Chondrocyte (in vitro differentiated cells): ENCODE measurements around the gene CLIP1. TPM values are rescaled to one million over a fixed set of nuclear protein-coding genes. Genes with fewer than 3 reads are reported as not detected.

Experiments used
- DNase-seq: peaks from one replicate; pipeline ENCODE4 v3.0.0; 2021; ENCODE audit warnings: mixed read lengths, low spot score
- H3K27ac Mint-ChIP-seq: one replicate; pipeline ENCODE4 v1.8.0; 2021; ENCODE audit warnings: mild to moderate bottlenecking, moderate library complexity, mixed read lengths; ENCODE audit not compliant: unreplicated experiment
- H3K27me3 Mint-ChIP-seq: 2 replicates; pipeline ENCODE4 v1.8.0; 2021; ENCODE audit warnings: low read depth, mixed read lengths
- H3K36me3 Mint-ChIP-seq: 2 replicates; pipeline ENCODE4 v1.8.0; 2021; ENCODE audit warnings: low read depth, mixed read lengths
- H3K4me1 Mint-ChIP-seq: 2 replicates; pipeline ENCODE4 v1.8.0; 2021; ENCODE audit warnings: low read depth, mild to moderate bottlenecking, mixed read lengths
- H3K4me3 Mint-ChIP-seq: one replicate; pipeline ENCODE4 v1.8.0; 2021; ENCODE audit warnings: mild to moderate bottlenecking, moderate library complexity, mixed read lengths; ENCODE audit not compliant: unreplicated experiment
- H3K9me3 Mint-ChIP-seq: 2 replicates; pipeline ENCODE4 v1.8.0; 2021; ENCODE audit warnings: low read depth, mixed read lengths
- total RNA-seq: library from RNA; stranded (reverse); gene quantifications from 3 replicates; pipeline ENCODE4 v1.2.1, GENCODE V29; 2021
- TF ChIP-seq, protein P1 (sequence below): fragments of 200-600 bp; sonication (generic); IDR thresholded peaks from 2 replicates; pipeline ENCODE4 v1.5.0; 2021; ENCODE audit warnings: antibody characterized with exemption, mild to moderate bottlenecking, moderate library complexity

CLIP1 gene
- total RNA-seq, 1 donor from 2014 or later: 101 TPM

DNA sequence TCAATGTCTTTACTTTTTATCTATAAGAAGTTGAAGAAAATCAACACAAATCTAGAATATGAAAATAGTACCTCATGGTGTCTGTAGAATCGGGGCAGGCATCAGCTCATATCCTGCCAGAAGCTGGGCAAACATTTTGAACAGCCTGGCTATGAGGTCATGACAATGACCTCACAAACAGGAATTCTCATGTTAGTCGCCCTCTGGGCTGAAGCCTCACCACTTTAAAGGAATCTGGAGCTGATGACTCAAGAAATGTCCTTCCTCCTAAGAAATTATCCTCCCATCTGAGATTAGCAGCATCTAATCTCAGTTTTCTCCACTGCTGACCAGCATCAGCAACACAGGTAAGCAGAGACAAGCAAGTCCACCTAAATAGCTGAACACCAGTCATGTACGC, 27.1 kb downstream of the CLIP1 start:
- Mint-ChIP-seq H3K36me3 (no peaks in the 10 kb centered on the region), H3K27ac (peak overlapping the region; percentile 88), H3K9me3 (no peaks in the 10 kb centered on the region), H3K4me3 (no peak overlapping the region), H3K4me1 (peaks cover 41% of the 10 kb centered on the region), H3K27me3 (no peaks in the 10 kb centered on the region)
- TF ChIP-seq, protein P1, sequence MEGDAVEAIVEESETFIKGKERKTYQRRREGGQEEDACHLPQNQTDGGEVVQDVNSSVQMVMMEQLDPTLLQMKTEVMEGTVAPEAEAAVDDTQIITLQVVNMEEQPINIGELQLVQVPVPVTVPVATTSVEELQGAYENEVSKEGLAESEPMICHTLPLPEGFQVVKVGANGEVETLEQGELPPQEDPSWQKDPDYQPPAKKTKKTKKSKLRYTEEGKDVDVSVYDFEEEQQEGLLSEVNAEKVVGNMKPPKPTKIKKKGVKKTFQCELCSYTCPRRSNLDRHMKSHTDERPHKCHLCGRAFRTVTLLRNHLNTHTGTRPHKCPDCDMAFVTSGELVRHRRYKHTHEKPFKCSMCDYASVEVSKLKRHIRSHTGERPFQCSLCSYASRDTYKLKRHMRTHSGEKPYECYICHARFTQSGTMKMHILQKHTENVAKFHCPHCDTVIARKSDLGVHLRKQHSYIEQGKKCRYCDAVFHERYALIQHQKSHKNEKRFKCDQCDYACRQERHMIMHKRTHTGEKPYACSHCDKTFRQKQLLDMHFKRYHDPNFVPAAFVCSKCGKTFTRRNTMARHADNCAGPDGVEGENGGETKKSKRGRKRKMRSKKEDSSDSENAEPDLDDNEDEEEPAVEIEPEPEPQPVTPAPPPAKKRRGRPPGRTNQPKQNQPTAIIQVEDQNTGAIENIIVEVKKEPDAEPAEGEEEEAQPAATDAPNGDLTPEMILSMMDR: no peak
- no peak for DNase-seq

DNA sequence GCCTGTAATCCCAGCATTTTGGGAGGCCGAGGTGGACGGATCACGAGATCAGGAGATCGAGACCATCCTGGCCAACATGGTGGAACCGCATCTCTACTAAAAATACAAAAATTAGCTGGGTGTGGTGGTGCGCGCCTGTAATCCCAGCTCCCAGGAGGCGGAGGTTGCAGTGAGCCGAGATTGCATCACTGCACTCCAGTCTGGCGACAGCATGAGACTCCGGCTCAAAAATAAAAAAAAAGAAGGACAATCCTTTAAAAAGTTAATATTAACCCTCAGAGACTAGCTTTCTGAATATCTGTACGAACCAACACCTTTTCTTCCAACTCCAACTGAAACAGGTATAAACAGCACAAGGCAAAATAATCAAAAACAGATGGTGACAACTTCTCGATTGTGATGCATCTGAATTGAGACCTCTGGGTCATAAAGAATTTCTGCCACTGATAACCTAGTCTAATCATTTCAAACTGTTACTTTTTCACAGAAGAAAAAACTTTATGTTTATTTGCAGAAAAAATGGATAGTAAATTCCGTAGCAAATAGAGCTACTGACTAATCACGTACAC, 27.8 kb downstream of the CLIP1 start:
- no peaks in the 10 kb centered on the region for H3K9me3 Mint-ChIP-seq
- H3K4me3 Mint-ChIP-seq: no peak overlapping the region
- TF ChIP-seq, protein P1: no peak
- DNase-seq: no peak
- peaks cover 35% of the 10 kb centered on the region for H3K4me1 Mint-ChIP-seq
- no peaks in the 10 kb centered on the region for H3K36me3 Mint-ChIP-seq
- peak overlapping the region; percentile 88 for H3K27ac Mint-ChIP-seq
- H3K27me3 Mint-ChIP-seq: no peaks in the 10 kb centered on the region

DNA sequence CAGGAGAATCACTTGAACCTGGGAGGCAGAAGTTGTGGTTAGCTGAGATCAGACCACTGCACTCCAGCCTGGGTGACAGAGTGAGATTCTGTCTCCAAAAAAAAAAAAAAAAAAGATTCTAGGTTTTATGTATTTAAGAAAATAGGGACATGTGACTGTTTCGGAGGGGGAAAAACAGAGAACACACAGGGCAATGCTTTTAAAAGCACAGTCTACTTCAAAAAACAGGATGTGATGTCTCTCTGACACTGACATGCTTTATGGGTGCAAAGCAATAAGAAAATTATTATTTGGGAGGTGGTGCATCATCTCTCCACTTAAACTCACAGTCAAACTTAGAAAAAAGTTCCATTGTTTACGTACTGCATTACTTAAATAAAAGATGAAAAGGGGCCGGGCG, 28.7 kb downstream of the CLIP1 start:
- Mint-ChIP-seq H3K4me3 (no peak overlapping the region), H3K36me3 (no peaks in the 10 kb centered on the region), H3K9me3 (no peaks in the 10 kb centered on the region), H3K27ac (peak overlapping the region; percentile 45), H3K27me3 (no peaks in the 10 kb centered on the region), H3K4me1 (peaks cover 26% of the 10 kb centered on the region)
- DNase-seq: no peak
- TF ChIP-seq, protein P1: no peak

DNA sequence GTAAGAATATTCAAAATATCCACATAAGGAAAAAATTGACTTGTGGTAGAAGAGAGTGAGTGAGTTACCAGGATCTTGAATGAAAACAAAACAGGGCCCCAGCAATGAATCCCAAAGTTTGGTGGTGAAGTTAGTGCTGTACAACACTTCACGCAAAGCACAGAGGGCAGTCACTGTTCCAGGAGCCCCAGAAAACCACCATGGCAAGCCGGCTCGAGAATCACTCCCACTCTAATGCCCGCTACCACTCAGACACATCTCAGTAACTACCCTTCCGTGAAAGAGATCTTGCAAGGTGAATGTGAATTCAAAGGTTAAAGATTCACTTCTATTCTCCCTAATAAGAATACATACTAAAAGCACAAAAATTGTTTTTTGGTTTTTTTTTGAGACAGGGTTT, 30.1 kb downstream of the CLIP1 start:
- Mint-ChIP-seq H3K4me3 (no peak overlapping the region), H3K4me1 (peaks cover 24% of the 10 kb centered on the region), H3K36me3 (no peaks in the 10 kb centered on the region), H3K27me3 (no peaks in the 10 kb centered on the region), H3K9me3 (no peaks in the 10 kb centered on the region), H3K27ac (peak overlapping the region; percentile 45)
- DNase-seq: no peak
- TF ChIP-seq, protein P1: no peak

DNA sequence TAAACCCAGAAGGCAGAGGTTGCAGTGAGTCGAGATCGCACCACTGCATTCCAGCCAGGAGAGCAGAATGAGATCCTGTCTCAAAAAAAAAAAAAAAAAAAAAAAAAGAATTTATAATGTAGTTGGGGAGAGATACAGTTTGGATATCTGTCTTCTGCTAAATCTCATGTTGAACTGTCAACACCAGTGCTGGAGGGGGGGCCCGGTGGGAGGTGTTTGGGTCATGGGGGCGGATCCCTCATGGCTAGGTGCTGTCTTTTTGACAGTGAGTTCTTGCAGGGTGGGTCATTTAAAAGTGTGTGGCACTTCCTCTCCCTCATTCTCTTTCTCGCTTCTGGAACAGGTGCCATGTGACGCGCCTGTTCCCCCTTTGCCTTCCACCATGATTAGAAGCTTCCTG, 32.8 kb downstream of the CLIP1 start:
- Mint-ChIP-seq H3K36me3 (no peaks in the 10 kb centered on the region), H3K4me3 (no peak overlapping the region), H3K9me3 (no peaks in the 10 kb centered on the region), H3K4me1 (peaks cover 18% of the 10 kb centered on the region), H3K27ac (no peak overlapping the region), H3K27me3 (no peaks in the 10 kb centered on the region)
- no peak for DNase-seq
- TF ChIP-seq, protein P1: no peak
